ENCODE measurements around the gene PPID.

The PPID gene

DNA sequence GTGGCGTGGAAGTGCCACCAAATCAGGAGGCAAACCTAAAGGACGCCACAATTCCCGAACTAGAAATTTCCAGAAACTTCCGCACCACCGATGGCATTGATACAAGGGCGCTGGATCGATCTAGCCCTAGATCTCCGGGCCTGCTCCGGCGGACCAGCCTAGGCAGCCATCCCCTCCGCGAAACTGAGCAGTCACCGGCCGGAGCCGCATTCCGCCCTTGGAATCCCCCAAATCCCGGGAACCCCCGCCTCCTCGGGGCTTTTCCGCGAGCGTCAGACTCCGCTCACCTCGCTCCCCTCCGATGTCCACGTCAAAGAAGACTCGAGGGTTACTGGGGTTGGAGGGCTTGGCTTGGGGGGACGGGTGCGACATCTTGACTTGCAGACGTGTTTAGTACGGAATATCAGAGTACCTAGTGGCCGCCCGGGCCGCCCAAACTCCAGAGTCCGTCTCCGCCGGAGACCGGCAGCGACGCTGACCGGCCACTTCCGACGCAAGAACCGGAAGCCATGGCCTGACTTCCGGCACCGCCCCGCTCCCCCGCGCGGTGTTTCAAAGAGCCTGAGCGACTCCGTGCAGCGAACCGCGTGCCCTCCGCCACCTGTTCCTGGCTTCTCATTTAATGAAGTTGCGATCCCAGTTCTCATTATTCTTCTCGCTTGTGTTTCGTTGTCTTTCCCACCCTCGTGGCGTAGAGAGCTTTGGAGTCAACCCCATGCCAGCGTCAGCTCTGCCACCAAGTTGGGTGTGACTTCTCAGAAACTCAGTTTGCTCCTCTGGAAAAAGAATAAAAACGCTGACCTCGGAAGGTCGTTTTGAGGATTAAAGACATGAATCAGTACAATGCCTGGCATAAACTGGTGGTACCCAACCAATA lies at the start of gene PPID:
Gene PPID, minus strand, starts transcription at position 480 of the 877 bp plus-strand sequence. Its CDS starts 108 bp downstream, at position 372.
- TF ChIP-seq, protein P1, sequence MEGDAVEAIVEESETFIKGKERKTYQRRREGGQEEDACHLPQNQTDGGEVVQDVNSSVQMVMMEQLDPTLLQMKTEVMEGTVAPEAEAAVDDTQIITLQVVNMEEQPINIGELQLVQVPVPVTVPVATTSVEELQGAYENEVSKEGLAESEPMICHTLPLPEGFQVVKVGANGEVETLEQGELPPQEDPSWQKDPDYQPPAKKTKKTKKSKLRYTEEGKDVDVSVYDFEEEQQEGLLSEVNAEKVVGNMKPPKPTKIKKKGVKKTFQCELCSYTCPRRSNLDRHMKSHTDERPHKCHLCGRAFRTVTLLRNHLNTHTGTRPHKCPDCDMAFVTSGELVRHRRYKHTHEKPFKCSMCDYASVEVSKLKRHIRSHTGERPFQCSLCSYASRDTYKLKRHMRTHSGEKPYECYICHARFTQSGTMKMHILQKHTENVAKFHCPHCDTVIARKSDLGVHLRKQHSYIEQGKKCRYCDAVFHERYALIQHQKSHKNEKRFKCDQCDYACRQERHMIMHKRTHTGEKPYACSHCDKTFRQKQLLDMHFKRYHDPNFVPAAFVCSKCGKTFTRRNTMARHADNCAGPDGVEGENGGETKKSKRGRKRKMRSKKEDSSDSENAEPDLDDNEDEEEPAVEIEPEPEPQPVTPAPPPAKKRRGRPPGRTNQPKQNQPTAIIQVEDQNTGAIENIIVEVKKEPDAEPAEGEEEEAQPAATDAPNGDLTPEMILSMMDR (IDR thresholded peaks at IDR 0.05; ENCODE audit: low read depth, low read length) = no peak; the same call in 1 of the 2 replicates
- peak; percentile 31 for DNase-seq (ENCODE audit: extremely low read depth, low read depth)

DNA sequence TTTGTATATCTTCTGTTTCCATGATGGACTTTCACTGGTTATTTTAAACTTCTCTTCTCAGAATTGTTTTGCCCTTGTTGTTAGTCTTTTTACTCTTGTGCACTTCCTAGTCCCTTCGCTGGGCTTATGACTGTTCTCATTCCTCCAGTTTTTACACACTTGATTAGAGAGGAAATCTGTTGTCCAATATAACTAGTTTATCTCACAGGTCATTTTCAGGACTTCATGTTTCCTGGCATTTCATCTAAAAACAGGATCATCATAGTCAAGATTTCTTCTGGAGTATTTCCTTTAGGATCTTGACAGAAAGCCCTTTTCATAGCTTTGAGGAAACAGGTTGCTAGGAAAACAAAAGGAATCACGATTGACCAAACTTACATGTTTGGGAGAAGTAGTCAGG lies 48.6 kb upstream of the PPID start:
- DNase-seq (ENCODE audit: extremely low read depth, low read depth) = no peak
- TF ChIP-seq, protein P1 (IDR thresholded peaks at IDR 0.05; ENCODE audit: low read depth, low read length) = no peak

DNA sequence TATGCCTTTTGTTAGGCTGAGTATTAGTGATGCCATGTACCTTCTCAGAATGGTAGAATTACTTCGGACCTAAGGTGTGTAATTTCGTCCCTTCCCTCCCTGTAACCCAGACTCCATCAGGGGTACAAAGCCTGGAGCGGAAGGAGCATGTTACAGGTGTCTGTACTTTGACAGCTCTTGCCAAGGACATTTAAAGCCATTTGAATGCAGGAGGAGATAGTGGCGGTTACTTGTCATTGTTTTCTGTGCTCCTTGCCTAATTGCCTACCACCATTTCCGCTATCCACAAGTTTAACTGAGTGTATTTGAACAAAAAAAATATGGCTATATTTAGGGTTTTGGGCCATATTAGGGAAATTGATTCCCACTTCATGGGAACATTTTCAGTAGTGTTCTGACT lies 47.5 kb upstream of the PPID start:
- DNase-seq (ENCODE audit: extremely low read depth, low read depth) = no peak

DNA sequence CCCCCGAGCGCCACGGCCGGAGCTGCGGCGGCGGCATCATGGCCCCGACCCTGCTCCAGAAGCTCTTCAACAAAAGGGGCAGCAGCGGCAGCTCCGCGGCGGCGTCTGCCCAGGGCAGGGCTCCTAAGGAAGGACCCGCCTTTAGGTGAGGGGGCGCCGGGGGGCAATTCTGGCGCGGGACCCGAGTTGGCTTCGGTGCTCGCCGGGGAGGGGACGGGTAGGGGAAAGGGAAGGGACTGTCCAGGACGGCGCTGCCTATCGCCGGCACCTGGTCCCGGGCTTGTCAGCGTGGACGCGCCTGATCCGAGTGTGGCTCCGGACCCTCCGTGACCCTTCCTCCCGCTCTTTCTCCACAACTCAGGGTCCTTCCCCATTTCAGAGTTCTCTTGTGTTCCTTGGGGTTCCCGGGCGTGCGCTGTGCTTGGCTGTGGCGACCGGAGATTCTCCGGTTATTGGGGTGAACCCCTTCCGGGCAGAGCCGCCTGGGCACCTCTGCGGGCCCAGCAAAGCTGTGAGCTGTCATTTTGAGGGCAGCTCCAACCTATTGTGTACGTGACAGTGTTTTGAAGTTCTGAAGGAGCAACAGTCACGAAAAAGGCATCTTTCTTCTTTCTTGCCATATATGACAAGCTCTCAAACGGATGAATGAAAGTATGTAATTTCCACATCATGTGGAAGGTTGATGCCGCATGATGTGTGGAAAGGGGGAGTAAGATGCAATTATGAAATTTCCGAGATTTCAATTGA lies 46.2 kb upstream of the PPID start:
- TF ChIP-seq, protein P1 (IDR thresholded peaks at IDR 0.05; ENCODE audit: low read depth, low read length) = no peak
- DNase-seq (ENCODE audit: extremely low read depth, low read depth) = no peak

More for the DNA sequence above, 47.5 kb upstream of the PPID start:
- TF ChIP-seq, protein P1 (IDR thresholded peaks at IDR 0.05; ENCODE audit: low read depth, low read length) = no peak

DNA sequence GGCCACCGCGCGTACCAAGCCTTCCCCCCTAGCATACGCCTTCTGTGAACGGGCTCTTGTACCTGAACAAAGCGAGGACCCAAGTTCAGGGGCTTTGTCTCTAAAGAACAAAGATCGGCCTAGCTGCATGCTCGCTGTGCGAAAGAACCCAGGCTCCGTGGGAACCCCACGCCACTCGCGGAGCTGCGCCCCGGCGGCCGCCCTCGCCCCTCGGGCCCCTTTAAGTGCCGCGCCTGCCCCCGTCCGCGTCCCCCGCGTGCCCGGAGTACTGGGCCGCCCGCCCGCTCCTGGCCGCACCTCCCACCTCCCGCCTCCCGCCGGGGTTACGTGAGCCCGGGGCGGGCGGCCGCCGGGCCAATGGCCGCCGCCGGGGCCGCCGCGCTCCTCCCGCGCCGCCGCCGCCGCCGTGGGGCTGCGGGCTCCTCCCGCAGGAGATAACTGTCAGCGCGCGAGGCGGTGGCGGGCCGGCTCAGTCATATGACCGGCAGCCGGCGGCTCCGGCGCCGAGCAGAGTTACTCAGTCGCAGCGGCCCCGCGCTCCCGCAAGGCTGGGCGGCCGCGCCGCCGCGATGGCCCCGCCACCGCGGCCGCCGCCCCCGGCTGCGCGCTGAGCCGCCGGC lies 45.5 kb upstream of the PPID start, which contains the start of gene FNIP2:
Gene FNIP2, plus strand, starts transcription at position 472 of the 620 bp plus-strand sequence. CDS start 187 bp downstream, outside the sequence.
- TF ChIP-seq, protein P1 (IDR thresholded peaks at IDR 0.05; ENCODE audit: low read depth, low read length) = no peak
- peak; percentile 31 for DNase-seq (ENCODE audit: extremely low read depth, low read depth)

DNA sequence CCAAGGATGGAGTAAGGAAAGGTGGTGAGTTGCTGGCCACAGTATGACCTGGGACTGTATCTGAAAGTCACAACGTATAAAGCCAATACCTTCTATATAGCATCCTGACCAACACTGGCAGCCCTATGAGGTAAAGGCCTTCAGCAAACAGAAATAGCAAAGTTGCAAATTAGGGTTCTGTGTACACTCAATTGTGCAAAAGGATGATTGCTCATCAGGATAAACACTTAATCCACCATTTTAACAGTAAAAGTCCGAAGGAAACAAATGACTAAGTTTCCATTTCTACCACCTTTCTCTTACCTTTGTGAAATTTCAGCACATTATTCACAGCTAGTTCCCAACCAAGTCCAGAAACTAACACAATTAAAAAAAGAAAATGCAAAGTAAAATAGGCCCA lies 44.3 kb upstream of the PPID start:
- no peak for DNase-seq (ENCODE audit: extremely low read depth, low read depth)
- TF ChIP-seq, protein P1 (IDR thresholded peaks at IDR 0.05; ENCODE audit: low read depth, low read length) = no peak

Measured in AG09319 (cell line).